Prostate gland (tissue), 2 donors: Measurements from ENCODE around the gene FOSL2. TPM values are rescaled to one million over a fixed set of nuclear protein-coding genes. Genes with fewer than 3 reads are reported as not detected.

Source experiments
- DNase-seq: peaks from one replicate; pipeline ENCODE4 v3.0.0-alpha.2; 2019; ENCODE audit warnings: low spot score
- H3K27ac ChIP-seq, 2 donors: fragments of 200-600 bp; sonication (generic); 2 replicates each; pipeline ENCODE4 v1.5.1; 2017 to 2019
- H3K27me3 ChIP-seq: fragments of 200-600 bp; sonication (generic); replicated peaks from 2 replicates; pipeline ENCODE4 v1.5.1; 2019; ENCODE audit not compliant: insufficient read depth
- H3K36me3 ChIP-seq, 2 donors: fragments of 200-600 bp; sonication (generic); 1 replicate in 1 of 2; 2 replicates in 1 of 2; pipeline versions ENCODE4 v1.5.1 to v1.8.1; 2017 to 2019
- H3K4me1 ChIP-seq: fragments of 200-600 bp; sonication (generic); replicated peaks from 2 replicates; pipeline ENCODE4 v1.5.1; 2019
- H3K4me3 ChIP-seq, 2 donors: fragments of 200-600 bp; sonication (generic); 2 replicates each; pipeline ENCODE4 v1.5.1; 2017 to 2019
- H3K9me3 ChIP-seq: fragments of 200-600 bp; sonication (generic); 2 replicates; pipeline ENCODE4 v1.5.1; 2017
- POLR2A ChIP-seq: fragments of 450-650 bp; IDR thresholded peaks from one replicate; pipeline ENCODE4 v1.6.1; 2016; ENCODE audit warnings: antibody characterized with exemption, mild to moderate bottlenecking
- POLR2AphosphoS5 ChIP-seq: sonication (generic); formaldehyde crosslinking; IDR thresholded peaks from one replicate; pipeline ENCODE4 v1.6.1; 2017; ENCODE audit warnings: antibody characterized with exemption
- WGBS: methylation state at CpG from one replicate; pipeline ENCODE4 v1.1.5; 2018; 5-methylcytosine and 5-hydroxymethylcytosine counted together
- intact Hi-C: fragments of 100-400 bp; cut with DNase I; formaldehyde crosslinking; loops from one replicate; pipeline ENCODE4 v1.14.2; 2022
- total RNA-seq, 2 donors: library from RNA; depleted of rRNA; stranded (reverse); fragments of >200 nt; gene quantifications; one replicate each; pipeline ENCODE4 v1.1.0, GENCODE V29; 2016
- TF ChIP-seq, protein P1 (sequence below), 4 experiments: fragments of 200-600 bp in 2 of 4; fragments of 450-650 bp in 2 of 4; sonication (generic) in 2 of 4; IDR thresholded peaks; 1 replicate in 3 of 4; 2 replicates in 1 of 4; pipeline ENCODE4 v1.5.1; 2016 to 2019; ENCODE audit warnings: antibody characterized with exemption in 4 of 4, mild to moderate bottlenecking in 2 of 4, moderate library complexity in 2 of 4

The FOSL2 gene
- total RNA-seq, 2 donors from 2014 or later: 57.4 to 94.2 TPM

DNA sequence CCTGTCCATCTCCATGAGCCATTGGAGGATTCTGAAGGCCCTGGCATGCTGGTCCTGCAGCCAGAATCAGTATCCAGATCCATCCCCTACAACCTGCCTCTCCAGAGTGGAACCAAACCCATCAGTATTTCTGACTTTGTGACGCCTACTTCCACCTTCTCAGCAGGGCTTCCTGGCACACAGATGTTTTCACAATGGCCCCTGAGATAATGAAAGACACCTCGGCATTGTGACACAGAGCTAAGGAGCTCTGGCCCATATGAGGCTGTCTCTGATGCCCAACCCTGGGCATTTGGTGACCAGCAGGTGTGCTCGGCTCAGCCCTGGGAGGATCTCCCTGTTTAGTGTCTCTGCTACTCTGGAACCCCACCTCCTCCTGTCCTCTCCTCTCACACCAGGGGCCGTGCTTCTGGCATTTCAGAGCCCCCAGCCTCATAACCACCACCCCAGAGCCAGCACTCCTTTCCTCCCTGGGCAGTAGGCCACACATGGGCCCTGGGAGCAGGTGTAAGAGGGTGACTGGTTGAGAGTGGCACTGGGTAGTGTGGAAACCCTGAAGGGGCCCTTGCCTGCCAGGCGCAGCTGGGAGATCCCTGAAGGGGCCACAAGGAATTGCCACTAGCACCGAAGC, 38.2 kb downstream of the FOSL2 start:
- H3K36me3 ChIP-seq: no peaks in the 10 kb centered on the region
- WGBS: 62% methylated on average over 6 of the region's 6 CpGs
- no peaks in the 10 kb centered on the region for H3K27me3 ChIP-seq
- intact Hi-C loops: no loop called here
- no peak overlapping the region for H3K4me3 ChIP-seq
- no peak for DNase-seq
- H3K9me3 ChIP-seq: no peaks in the 10 kb centered on the region
- TF ChIP-seq, protein P1, sequence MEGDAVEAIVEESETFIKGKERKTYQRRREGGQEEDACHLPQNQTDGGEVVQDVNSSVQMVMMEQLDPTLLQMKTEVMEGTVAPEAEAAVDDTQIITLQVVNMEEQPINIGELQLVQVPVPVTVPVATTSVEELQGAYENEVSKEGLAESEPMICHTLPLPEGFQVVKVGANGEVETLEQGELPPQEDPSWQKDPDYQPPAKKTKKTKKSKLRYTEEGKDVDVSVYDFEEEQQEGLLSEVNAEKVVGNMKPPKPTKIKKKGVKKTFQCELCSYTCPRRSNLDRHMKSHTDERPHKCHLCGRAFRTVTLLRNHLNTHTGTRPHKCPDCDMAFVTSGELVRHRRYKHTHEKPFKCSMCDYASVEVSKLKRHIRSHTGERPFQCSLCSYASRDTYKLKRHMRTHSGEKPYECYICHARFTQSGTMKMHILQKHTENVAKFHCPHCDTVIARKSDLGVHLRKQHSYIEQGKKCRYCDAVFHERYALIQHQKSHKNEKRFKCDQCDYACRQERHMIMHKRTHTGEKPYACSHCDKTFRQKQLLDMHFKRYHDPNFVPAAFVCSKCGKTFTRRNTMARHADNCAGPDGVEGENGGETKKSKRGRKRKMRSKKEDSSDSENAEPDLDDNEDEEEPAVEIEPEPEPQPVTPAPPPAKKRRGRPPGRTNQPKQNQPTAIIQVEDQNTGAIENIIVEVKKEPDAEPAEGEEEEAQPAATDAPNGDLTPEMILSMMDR (IDR thresholded peaks at IDR 0.05): no peak
- TF ChIP-seq POLR2AphosphoS5 (no peak), POLR2A (no peak)
- H3K4me1 ChIP-seq: no peaks in the 10 kb centered on the region
- H3K27ac ChIP-seq: no peak overlapping the region

DNA sequence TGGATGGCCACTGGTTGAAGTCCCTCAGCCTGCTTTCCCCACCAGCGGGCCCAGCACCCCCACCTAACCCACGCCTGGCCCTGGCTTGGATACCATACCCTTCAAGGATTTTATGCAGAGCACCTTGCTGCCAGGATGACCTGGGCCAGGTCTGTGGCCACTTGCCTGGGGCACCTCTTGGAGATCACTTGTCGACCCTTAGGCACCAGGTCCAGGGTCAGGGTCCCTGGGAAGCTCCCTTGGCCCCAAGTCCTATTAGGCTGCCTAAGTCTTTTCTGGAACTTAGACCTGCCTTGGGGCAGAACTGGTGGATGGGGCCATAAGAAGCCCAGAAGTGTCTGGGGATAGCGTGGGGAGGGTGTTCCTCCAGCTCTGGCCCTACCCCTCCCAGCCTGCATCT, 39.1 kb downstream of the FOSL2 start:
- no peaks in the 10 kb centered on the region for H3K36me3 ChIP-seq
- TF ChIP-seq POLR2AphosphoS5 (no peak), POLR2A (no peak)
- 99% methylated on average over 4 of the region's 4 CpGs for WGBS
- no peaks in the 10 kb centered on the region for H3K4me1 ChIP-seq
- DNase-seq: no peak
- H3K27ac ChIP-seq: no peak overlapping the region
- intact Hi-C loops: no loop called here
- no peaks in the 10 kb centered on the region for H3K27me3 ChIP-seq
- H3K9me3 ChIP-seq: no peaks in the 10 kb centered on the region
- no peak overlapping the region for H3K4me3 ChIP-seq

DNA sequence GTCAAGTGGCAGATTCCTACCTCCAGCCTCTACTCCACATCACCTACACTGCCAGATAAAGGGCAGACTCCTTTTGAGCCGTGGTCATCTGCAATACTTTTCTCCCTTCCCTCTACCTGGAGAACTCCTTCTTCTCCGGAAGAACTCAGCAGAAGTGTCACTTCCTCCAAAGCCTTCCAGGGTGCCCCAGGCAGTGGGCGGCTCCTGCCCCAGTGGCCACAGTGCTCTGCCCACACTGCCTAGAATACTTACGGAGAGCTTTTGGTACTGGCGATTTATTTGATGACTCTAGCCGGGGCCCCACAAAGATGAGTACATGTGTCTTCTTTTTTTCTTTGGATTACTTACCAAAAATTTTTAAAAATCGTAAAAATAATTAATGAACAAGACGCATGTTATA, 39.7 kb downstream of the FOSL2 start:
- no peak for DNase-seq
- intact Hi-C loops: no loop called here
- H3K9me3 ChIP-seq: no peaks in the 10 kb centered on the region
- no peak overlapping the region for H3K27ac ChIP-seq
- no peaks in the 10 kb centered on the region for H3K27me3 ChIP-seq
- H3K4me1 ChIP-seq: no peaks in the 10 kb centered on the region
- 89% methylated on average over 8 of the region's 8 CpGs for WGBS
- no peaks in the 10 kb centered on the region for H3K36me3 ChIP-seq
- no peak overlapping the region for H3K4me3 ChIP-seq
- TF ChIP-seq, protein P1 (IDR thresholded peaks at IDR 0.05): no peak
- TF ChIP-seq POLR2AphosphoS5 (no peak), POLR2A (no peak)

DNA sequence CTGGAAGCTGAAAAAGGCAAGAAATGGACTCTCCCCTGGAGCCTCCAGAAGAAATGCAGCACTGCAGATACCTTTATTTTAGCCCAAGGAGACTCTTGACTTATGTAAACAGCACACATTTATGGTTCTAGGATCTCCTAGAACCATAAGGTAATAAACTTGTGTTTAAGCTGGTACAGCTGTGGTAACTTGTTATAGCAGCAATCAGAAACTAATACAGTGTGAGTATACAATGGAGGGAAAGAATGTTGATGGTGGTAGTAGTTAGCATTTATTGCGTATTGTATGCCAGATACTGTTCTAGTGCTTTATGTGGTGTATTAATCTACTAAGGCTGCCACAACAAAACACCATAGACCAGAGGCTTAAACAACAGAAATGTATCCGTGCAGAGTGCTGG, 40.6 kb downstream of the FOSL2 start:
- DNase-seq: no peak
- TF ChIP-seq POLR2AphosphoS5 (no peak), POLR2A (no peak)
- TF ChIP-seq, protein P1 (IDR thresholded peaks at IDR 0.05): no peak
- WGBS: 96% methylated on average over 2 of the region's 2 CpGs
- intact Hi-C loops: no loop called here
- Histone ChIP-seq H3K9me3 (no peaks in the 10 kb centered on the region), H3K27me3 (no peaks in the 10 kb centered on the region), H3K4me3 (no peak overlapping the region), H3K27ac (no peak overlapping the region), H3K36me3 (no peaks in the 10 kb centered on the region), H3K4me1 (no peaks in the 10 kb centered on the region)

DNA sequence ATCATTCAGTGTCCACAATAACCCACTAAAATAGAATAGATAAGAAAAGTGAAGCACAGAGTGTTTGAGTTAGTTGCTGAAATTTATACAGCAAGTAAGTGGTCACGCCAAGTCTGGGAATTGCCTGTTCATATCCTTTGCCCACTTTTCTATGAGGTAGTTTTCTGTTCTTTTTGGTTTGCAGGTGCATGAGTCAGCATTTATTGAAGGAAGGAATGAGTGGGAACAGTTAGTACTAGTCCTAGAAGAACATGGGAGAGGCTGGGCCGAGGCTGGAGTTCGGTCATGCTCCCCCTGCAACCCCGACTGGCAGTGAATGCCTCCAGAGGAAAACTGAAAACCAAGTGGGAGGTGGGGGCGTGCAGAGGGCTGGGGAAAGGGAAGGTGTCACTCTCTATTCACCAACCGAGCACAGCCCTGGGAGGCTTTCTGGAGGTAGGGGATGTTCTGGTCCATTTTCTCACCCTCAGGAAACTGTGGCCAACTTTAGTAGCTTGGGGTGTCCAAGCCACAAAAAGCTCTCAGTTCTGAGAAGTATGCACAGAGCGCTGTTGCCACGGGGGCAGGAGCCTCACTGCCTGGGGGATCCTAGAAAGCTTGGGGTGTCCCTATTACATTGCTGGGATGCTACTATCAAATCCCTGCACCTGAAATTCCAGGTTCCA, 41.4 kb downstream of the FOSL2 start:
- intact Hi-C loops: no loop called here
- no peak for DNase-seq
- no peaks in the 10 kb centered on the region for H3K27me3 ChIP-seq
- no peaks in the 10 kb centered on the region for H3K9me3 ChIP-seq
- no peaks in the 10 kb centered on the region for H3K4me1 ChIP-seq
- TF ChIP-seq POLR2AphosphoS5 (no peak), POLR2A (no peak)
- TF ChIP-seq, protein P1 (IDR thresholded peaks at IDR 0.05): no peak
- no peak overlapping the region for H3K4me3 ChIP-seq
- no peaks in the 10 kb centered on the region for H3K36me3 ChIP-seq
- 88% methylated on average over 8 of the region's 8 CpGs for WGBS
- no peak overlapping the region for H3K27ac ChIP-seq
